DND-41 (cell line): ENCODE measurements around the gene TRPC4AP.

ENCODE experiments used
- EZH2 ChIP-seq: IDR thresholded peaks from 3 replicates; pipeline ENCODE4 v1.6.1; 2012; ENCODE audit warnings: borderline replicate concordance, low read depth, mild to moderate bottlenecking, moderate library complexity, low read length, inconsistent platforms; ENCODE audit not compliant: severe bottlenecking
- TF ChIP-seq, protein P1 (sequence below): IDR thresholded peaks from 2 replicates; pipeline ENCODE4 v1.5.1; 2012; ENCODE audit warnings: borderline replicate concordance, low read length, moderate library complexity, mild to moderate bottlenecking; ENCODE audit not compliant: poor library complexity, severe bottlenecking; ENCODE audit errors: extremely low read depth

DNA sequence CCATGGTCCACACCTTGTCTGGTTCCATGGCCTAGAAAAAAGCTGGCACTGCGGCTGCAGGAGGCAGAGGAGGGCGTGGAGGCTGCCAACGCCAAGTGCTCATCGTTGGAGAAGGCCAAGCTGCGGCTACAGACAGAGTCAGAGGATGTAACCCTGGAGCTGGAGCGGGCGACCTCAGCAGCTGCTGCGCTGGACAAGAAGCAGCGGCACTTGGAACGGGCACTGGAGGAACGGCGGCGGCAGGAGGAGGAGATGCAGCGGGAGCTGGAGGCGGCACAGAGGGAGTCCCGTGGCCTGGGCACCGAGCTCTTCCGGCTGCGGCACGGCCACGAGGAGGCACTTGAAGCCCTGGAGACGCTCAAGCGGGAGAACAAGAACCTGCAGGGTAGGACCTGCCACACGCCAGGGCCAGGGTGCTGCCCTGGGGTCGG, 93.6 kb downstream of the TRPC4AP start:
- TF ChIP-seq, protein P1, sequence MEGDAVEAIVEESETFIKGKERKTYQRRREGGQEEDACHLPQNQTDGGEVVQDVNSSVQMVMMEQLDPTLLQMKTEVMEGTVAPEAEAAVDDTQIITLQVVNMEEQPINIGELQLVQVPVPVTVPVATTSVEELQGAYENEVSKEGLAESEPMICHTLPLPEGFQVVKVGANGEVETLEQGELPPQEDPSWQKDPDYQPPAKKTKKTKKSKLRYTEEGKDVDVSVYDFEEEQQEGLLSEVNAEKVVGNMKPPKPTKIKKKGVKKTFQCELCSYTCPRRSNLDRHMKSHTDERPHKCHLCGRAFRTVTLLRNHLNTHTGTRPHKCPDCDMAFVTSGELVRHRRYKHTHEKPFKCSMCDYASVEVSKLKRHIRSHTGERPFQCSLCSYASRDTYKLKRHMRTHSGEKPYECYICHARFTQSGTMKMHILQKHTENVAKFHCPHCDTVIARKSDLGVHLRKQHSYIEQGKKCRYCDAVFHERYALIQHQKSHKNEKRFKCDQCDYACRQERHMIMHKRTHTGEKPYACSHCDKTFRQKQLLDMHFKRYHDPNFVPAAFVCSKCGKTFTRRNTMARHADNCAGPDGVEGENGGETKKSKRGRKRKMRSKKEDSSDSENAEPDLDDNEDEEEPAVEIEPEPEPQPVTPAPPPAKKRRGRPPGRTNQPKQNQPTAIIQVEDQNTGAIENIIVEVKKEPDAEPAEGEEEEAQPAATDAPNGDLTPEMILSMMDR: no peak
- no peak for TF ChIP-seq EZH2
